OCI-LY3 (cell line): ENCODE results near the gene NEO1.
A peak's percentile ranks its signal among the peaks of the same experiment; 100 is the strongest.

ENCODE experiments used
- H2AFZ ChIP-seq: fragments of 200-600, 300-600 bp; shearing (Covaris generic); 2 replicates; pipeline ENCODE4 v1.6.0; 2014; ENCODE audit warnings: antibody characterized with exemption, low read depth, low read length
- H3K27ac ChIP-seq: fragments of 200-600, 300-600 bp; sonication (generic); 2 replicates; pipeline ENCODE4 v1.5.1; 2014; ENCODE audit warnings: mild to moderate bottlenecking, low read length, moderate library complexity, mixed read lengths
- H3K27me3 ChIP-seq: fragments of 200-600, 300-600 bp; sonication (generic); 2 replicates; pipeline ENCODE4 v1.6.1; 2014; ENCODE audit warnings: low read depth, low read length, mixed read lengths
- H3K36me3 ChIP-seq: fragments of 200-600, 300-600 bp; sonication (generic); replicated peaks from 2 replicates; pipeline ENCODE3; 2014; ENCODE audit warnings: low read depth, low read length, mixed read lengths
- H3K4me1 ChIP-seq: fragments of 300-600, 200-600 bp; sonication (generic); 2 replicates; pipeline ENCODE4 v1.6.1; 2014; ENCODE audit warnings: low read length, mixed read lengths
- H3K4me2 ChIP-seq: fragments of 200-600, 300-600 bp; sonication (generic); 2 replicates; pipeline ENCODE4 v1.6.1; 2014; ENCODE audit warnings: low read length, mixed read lengths
- H3K4me3 ChIP-seq: fragments of 300-600, 200-600 bp; sonication (generic); 2 replicates; pipeline ENCODE4 v1.5.1; 2014; ENCODE audit warnings: antibody characterized with exemption, mild to moderate bottlenecking, low read length, moderate library complexity
- H3K79me2 ChIP-seq: fragments of 300-600, 200-600 bp; shearing (Covaris generic); 2 replicates; pipeline ENCODE4 v1.6.1; 2014; ENCODE audit warnings: mild to moderate bottlenecking, low read length, mixed read lengths
- H3K9ac ChIP-seq: fragments of 300-600, 200-600 bp; shearing (Covaris generic); 2 replicates; pipeline ENCODE4 v1.6.0; 2014; ENCODE audit warnings: mild to moderate bottlenecking, low read length, moderate library complexity
- H3K9me3 ChIP-seq: fragments of 200-600, 300-600 bp; shearing (Covaris generic); 2 replicates; pipeline ENCODE4 v1.6.1; 2014; ENCODE audit warnings: low read length, mixed read lengths; ENCODE audit not compliant: insufficient read depth
- H4K20me1 ChIP-seq: fragments of 200-600, 300-600 bp; sonication (generic); 2 replicates; pipeline ENCODE4 v1.6.1; 2016; ENCODE audit warnings: low read length, mixed read lengths; ENCODE audit not compliant: insufficient read depth
- EZH2phosphoT487 ChIP-seq: fragments of 200-600 bp; shearing (Covaris generic); IDR thresholded peaks from 2 replicates; pipeline ENCODE4 v1.6.1; 2018; ENCODE audit warnings: antibody characterized with exemption, mixed run types, low read depth
- TF ChIP-seq, protein P1 (sequence below): fragments of 200-600, 300-600 bp; sonication (generic); IDR thresholded peaks from 2 replicates; pipeline ENCODE4 v1.5.1; 2014; ENCODE audit warnings: antibody characterized with exemption, low read length, low read depth

NEO1 gene

DNA sequence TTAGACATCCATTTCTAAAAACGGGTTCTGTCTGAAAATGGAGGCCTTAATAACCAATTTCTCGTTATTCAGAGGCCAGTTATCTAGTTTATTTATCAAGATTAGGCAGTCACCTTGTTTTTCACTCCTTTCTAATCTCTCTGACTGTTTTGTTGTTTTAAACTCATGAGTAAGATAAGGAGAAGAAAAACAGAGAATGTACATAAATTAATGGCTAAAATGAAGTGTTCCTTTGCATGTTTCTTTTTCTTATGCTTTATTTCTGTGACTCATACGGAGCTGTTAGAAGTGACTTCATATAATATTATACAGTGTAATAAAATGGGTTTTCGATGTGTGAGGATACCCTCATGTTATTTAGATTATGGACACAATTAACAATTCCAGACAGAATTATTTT, 22.0 kb downstream of the NEO1 start:
- no peak for TF ChIP-seq EZH2phosphoT487
- TF ChIP-seq, protein P1, sequence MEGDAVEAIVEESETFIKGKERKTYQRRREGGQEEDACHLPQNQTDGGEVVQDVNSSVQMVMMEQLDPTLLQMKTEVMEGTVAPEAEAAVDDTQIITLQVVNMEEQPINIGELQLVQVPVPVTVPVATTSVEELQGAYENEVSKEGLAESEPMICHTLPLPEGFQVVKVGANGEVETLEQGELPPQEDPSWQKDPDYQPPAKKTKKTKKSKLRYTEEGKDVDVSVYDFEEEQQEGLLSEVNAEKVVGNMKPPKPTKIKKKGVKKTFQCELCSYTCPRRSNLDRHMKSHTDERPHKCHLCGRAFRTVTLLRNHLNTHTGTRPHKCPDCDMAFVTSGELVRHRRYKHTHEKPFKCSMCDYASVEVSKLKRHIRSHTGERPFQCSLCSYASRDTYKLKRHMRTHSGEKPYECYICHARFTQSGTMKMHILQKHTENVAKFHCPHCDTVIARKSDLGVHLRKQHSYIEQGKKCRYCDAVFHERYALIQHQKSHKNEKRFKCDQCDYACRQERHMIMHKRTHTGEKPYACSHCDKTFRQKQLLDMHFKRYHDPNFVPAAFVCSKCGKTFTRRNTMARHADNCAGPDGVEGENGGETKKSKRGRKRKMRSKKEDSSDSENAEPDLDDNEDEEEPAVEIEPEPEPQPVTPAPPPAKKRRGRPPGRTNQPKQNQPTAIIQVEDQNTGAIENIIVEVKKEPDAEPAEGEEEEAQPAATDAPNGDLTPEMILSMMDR = no peak
- Histone ChIP-seq H4K20me1 (no peaks in the 10 kb centered on the region), H3K4me3 (no peak overlapping the region), H3K4me1 (peaks cover 8% of the 10 kb centered on the region), H3K9ac (no peak overlapping the region), H3K9me3 (no peaks in the 10 kb centered on the region), H2AFZ (no peak overlapping the region), H3K36me3 (no peaks in the 10 kb centered on the region), H3K27ac (no peak overlapping the region), H3K4me2 (no peak overlapping the region), H3K27me3 (no peaks in the 10 kb centered on the region), H3K79me2 (no peaks in the 10 kb centered on the region)

DNA sequence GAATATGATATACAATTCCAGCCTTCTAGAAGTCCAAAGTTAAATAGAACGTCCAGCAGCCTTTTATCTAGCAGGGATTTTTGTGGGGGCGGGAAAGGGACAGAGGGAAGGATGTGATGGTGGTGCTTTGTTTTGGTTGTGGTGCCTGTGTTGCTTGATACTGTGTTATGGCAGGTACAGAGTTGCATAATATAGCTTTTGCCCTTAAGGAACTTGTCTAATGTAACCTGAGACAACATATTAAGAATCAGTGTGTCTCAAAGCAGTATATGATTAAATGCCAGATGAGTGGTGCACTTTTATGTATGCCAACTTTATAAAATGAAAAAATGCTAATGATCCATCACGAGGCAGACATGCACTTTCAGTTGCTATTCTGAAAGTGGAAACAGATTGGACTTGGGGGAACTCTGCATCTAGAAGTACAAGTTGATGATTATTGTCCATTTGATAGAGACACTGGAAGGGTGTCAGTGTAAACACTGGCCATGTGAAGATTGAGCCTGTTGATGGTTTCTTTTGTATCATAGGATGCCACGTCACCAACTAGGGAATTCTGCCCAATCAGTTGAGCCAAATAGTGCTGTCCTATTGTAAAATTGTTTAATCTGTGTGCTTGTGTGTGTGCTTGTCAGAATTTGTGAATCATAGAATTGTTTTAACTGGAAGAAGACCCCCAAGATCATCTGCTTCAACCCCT, 23.0 kb downstream of the NEO1 start:
- Histone ChIP-seq H3K27me3 (no peaks in the 10 kb centered on the region), H3K9ac (no peak overlapping the region), H3K4me3 (no peak overlapping the region), H3K4me2 (peak overlapping the region; percentile 13), H4K20me1 (no peaks in the 10 kb centered on the region), H3K36me3 (no peaks in the 10 kb centered on the region), H3K79me2 (no peaks in the 10 kb centered on the region), H2AFZ (no peak overlapping the region), H3K9me3 (no peaks in the 10 kb centered on the region), H3K27ac (no peak overlapping the region), H3K4me1 (peaks cover 8% of the 10 kb centered on the region)
- TF ChIP-seq, protein P1 = no peak

DNA sequence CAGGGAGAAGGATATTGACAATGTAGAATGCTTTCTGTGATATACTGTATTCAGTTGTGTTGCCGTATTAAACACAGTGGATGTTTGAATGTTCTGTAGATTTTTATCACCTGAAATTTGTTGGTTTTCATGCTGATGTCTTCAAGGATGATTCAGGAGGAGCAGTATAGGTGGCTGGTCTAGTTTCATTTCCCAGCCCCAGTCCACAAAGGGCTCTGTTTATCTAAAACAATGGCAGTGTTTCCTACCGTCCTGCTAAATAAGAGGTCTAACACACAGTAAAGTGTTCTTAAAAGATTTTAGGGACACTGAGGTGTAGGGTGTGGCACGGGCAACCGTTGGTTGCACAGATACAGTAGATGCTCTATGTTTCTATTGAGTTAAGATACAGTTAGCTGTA, 26.0 kb downstream of the NEO1 start:
- Histone ChIP-seq H3K9me3 (no peaks in the 10 kb centered on the region), H2AFZ (no peak overlapping the region), H3K4me2 (no peak overlapping the region), H3K36me3 (no peaks in the 10 kb centered on the region), H3K4me1 (peaks cover 8% of the 10 kb centered on the region), H3K27me3 (no peaks in the 10 kb centered on the region), H4K20me1 (no peaks in the 10 kb centered on the region), H3K4me3 (no peak overlapping the region), H3K27ac (no peak overlapping the region), H3K9ac (no peak overlapping the region), H3K79me2 (no peaks in the 10 kb centered on the region)
- TF ChIP-seq, protein P1 = no peak
- no peak for TF ChIP-seq EZH2phosphoT487

DNA sequence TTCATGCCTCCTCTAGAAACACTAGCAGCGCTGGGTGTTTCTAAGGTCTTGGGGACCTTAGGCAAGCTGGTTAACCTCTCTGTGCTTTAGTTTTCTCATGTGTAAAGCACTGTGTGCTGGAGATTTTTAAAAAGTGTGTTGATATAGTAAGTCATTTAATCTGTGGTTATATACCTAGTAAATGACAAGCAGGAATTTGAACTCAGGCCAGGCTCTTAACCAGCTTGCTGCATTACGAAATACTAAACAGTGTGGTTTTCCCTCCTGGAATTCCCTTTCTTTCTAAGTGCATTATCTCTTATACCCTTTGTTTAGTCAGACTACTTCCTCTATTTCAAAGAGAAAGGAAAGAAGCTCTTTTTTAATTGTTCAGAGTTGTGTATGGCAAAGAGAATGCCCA, 26.5 kb downstream of the NEO1 start:
- Histone ChIP-seq H2AFZ (no peak overlapping the region), H3K4me2 (no peak overlapping the region), H3K27ac (no peak overlapping the region), H3K4me3 (no peak overlapping the region), H3K36me3 (no peaks in the 10 kb centered on the region), H3K27me3 (no peaks in the 10 kb centered on the region), H3K9me3 (no peaks in the 10 kb centered on the region), H4K20me1 (no peaks in the 10 kb centered on the region), H3K79me2 (no peaks in the 10 kb centered on the region), H3K4me1 (peaks cover 8% of the 10 kb centered on the region), H3K9ac (no peak overlapping the region)
- TF ChIP-seq, protein P1 = no peak
- no peak for TF ChIP-seq EZH2phosphoT487
